Right lobe of liver (tissue), 6 donors: ENCODE data around the gene SAXO2. TPM values are rescaled to one million over a fixed set of nuclear protein-coding genes. Genes with fewer than 3 reads are reported as not detected.
A peak's percentile ranks its signal among the peaks of the same experiment; 100 is the strongest.
"Not testable (repeated sequence)": the region's sequence is repeated elsewhere in the genome, so short reads cannot be mapped to it uniquely, and the experiment has no call there.

Source experiments
- ATAC-seq, 4 donors: fragments of 200-7000 bp; cut with Tn5 transposase; one replicate each; pipeline ENCODE4 v1.9.1; 2020; ENCODE audit warnings: mild to moderate bottlenecking in 4 of 4, moderate library complexity in 4 of 4
- DNase-seq, 3 donors: peaks; one replicate each; pipeline ENCODE4 v3.0.0-alpha.2; 2020
- H3K27ac ChIP-seq, 3 donors: fragments of 200-600 bp; one replicate each; pipeline ENCODE4 v1.8.0; 2022
- H3K27me3 ChIP-seq, 2 donors: fragments of 200-600 bp; one replicate each; pipeline ENCODE4 v1.8.0; 2022
- H3K36me3 ChIP-seq, 4 donors: fragments of 200-600 bp; sonication (generic) in 1 of 4; one replicate each; pipeline versions ENCODE4 v1.5.1 to v1.8.0; 2017 to 2022; ENCODE audit warnings: control low read depth in 1 of 4
- H3K4me1 ChIP-seq, 4 donors: fragments of 200-600 bp; sonication (generic) in 1 of 4; one replicate each; pipeline versions ENCODE4 v1.5.1 to v1.8.0; 2017 to 2022; ENCODE audit warnings: control low read depth in 1 of 4
- H3K4me3 ChIP-seq, 3 donors: fragments of 200-600 bp; one replicate each; pipeline ENCODE4 v1.8.0; 2022
- H3K9me3 ChIP-seq, 4 donors: fragments of 200-600 bp; sonication (generic) in 1 of 4; one replicate each; pipeline versions ENCODE4 v1.5.1 to v1.8.0; 2017 to 2022; ENCODE audit warnings: control low read depth in 1 of 4
- CTCF ChIP-seq, 4 donors: fragments of 200-600 bp in 3 of 4; fragments of 450-650 bp in 1 of 4; IDR thresholded peaks; one replicate each; pipeline versions ENCODE4 v1.5.1 to v1.8.0; 2016 to 2022; ENCODE audit warnings: antibody characterized with exemption in 4 of 4, mild to moderate bottlenecking in 2 of 4
- POLR2A ChIP-seq: fragments of 450-650 bp; IDR thresholded peaks from one replicate; pipeline ENCODE4 v1.6.1; 2017; ENCODE audit warnings: antibody characterized with exemption, mild to moderate bottlenecking
- WGBS: methylation state at CpG from one replicate; pipeline ENCODE4 v1.1.6; 2018; ENCODE audit warnings: low coverage, low lambda C conversion rate; ENCODE audit not compliant: insufficient coverage; ENCODE audit errors: missing lambda C conversion rate; 5-methylcytosine and 5-hydroxymethylcytosine counted together
- intact Hi-C, 2 donors: fragments of 100-400 bp; cut with DNase I; formaldehyde crosslinking; loops; one replicate each; pipeline versions ENCODE4 v1.11.2 to v1.14.1; 2022
- total RNA-seq, 6 experiments: library from RNA; depleted of rRNA in 2 of 6; stranded (reverse); fragments of >200 nt in 2 of 6; fragmentation: NEBNext Ultra II Directional in 3 of 6; extraction: Animal tissue kit (Norgen Biotek cat#: 25700) in 3 of 6; gene quantifications; one replicate each; pipeline versions ENCODE4 v1.1.0 to v1.2.4, GENCODE V29; 2016 to 2023
- donor health status: DM: no; HTN: yes; CAD: no.
- donor health status: DM: no; HTN: no; CAD: no.
- donor health status: DM: no; HTN: no; CAD: no.
- donor health status: DM: no; HTN: yes; CAD: no.
- donor health status: DM: no; HTN: yes; CAD: no.

Gene SAXO2
- total RNA-seq, 6 experiments from 2014 or later, result 0.06 to 1.1 (median 0.26) TPM; not detected in 1

- Histone ChIP-seq H3K4me3 (no peak overlapping the region), H3K4me1 (no peaks in the 10 kb centered on the region), H3K36me3 (no peaks in the 10 kb centered on the region), H3K9me3 (no peaks in the 10 kb centered on the region), H3K27ac (no peak overlapping the region), H3K27me3 (no peaks in the 10 kb centered on the region)
- no peak for DNase-seq
- peak in 1 of 4 donors; percentile 23 for ATAC-seq
- WGBS, result no CpG with 5 or more reads among the region's 44 CpGs
- intact Hi-C loops, result no loop called here
- no peak for TF ChIP-seq POLR2A
- no peak for TF ChIP-seq CTCF (IDR thresholded peaks at IDR 0.05)
Observed at GRCh38 chr15:82298520-82298919, 35.9 kb downstream of the SAXO2 start.

GRCh38 chr15:82299511-82299914, 36.9 kb downstream of the SAXO2 start:
- DNase-seq, H3K27me3 ChIP-seq, H3K27ac ChIP-seq, H3K36me3 ChIP-seq, H3K9me3 ChIP-seq, H3K4me3 ChIP-seq, H3K4me1 ChIP-seq, intact Hi-C loops: not testable (repeated sequence)
- WGBS, result 83% methylated on average over 2 of the region's 6 CpGs
- ATAC-seq, result peak in 1 of 4 donors; percentile 29

GRCh38 chr15:82300326-82300725, 37.7 kb downstream of the SAXO2 start:
- WGBS, result 83% methylated on average over 1 of the region's 6 CpGs
- H3K27me3 ChIP-seq, intact Hi-C loops, ATAC-seq, H3K9me3 ChIP-seq, H3K36me3 ChIP-seq, H3K27ac ChIP-seq, DNase-seq, H3K4me1 ChIP-seq, H3K4me3 ChIP-seq: not testable (repeated sequence)

DNA sequence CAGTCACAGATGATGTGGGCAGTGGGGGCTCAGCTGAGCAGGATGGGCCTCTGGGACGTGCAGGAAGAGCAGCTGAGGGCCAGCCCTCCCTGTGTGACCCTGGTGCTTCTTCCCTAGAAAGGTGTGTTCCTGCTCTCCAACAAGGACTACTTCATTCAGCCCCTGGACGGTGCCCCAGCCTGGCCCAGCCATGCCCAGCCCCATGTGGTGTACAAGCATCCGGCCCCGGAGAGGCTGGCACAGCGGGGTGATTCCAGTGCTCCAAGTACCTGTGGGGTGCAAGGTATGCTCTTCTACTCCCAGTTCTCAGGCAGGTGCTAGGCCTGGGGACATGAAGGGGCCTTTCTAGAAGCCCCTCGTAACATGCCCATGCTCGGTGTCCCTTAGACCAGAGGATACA, 38.3 kb downstream of the SAXO2 start:
- no peaks in the 10 kb centered on the region for H3K4me1 ChIP-seq
- no peaks in the 10 kb centered on the region for H3K36me3 ChIP-seq
- no peak overlapping the region for H3K4me3 ChIP-seq
- no peak for ATAC-seq
- H3K9me3 ChIP-seq, result no peaks in the 10 kb centered on the region
- H3K27me3 ChIP-seq, result no peaks in the 10 kb centered on the region
- intact Hi-C loops, result no loop called here
- no peak for TF ChIP-seq CTCF (IDR thresholded peaks at IDR 0.05)
- TF ChIP-seq POLR2A, result no peak
- WGBS, result no CpG with 5 or more reads among the region's 7 CpGs
- no peak overlapping the region for H3K27ac ChIP-seq
- DNase-seq, result no peak

DNA sequence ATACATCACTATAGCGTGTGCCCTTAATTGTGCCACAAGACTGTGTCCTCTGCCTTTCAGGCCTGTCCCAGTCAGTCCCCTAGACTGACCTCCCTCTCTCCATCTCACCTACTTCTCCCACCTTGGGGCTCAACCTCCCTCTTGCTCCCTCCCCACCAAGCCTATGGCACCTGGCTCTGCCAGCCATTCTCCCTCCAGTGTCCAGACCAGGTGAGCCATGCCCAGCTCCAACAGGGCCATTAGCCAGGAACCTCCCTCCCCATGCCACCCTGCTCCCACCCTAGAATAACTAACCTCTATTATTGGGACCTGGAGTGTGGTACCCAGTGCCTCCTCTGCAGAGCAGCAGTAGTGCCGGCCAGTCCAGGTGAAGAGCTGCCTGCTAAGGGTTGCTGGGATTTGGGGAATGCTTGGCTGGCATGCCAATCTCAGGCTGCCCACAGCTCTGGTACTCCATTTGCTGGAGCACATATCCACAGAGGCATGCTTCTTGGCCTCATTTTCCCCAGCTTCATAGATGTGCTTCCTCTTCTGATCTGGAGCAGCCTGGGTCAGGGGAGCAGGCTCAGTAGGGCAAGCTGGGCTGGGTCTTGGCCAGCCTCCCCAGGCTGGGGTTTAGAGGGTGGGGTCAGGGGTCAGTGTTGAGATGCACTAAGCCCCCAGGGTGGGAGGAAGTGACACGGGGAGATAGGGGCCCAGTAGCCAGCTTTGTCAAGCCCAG, 38.8 kb downstream of the SAXO2 start:
- Histone ChIP-seq H3K9me3 (no peaks in the 10 kb centered on the region), H3K27ac (no peak overlapping the region), H3K27me3 (no peaks in the 10 kb centered on the region), H3K36me3 (no peaks in the 10 kb centered on the region), H3K4me3 (no peak overlapping the region), H3K4me1 (no peaks in the 10 kb centered on the region)
- WGBS, result 40% methylated on average over 1 of the region's 3 CpGs
- TF ChIP-seq CTCF (IDR thresholded peaks at IDR 0.05) (no peak), POLR2A (no peak)
- DNase-seq (no peak), ATAC-seq (no peak)
- intact Hi-C loops, result no loop called here
